ENCODE data around the gene ANAPC16. TPM values are rescaled to one million over a fixed set of nuclear protein-coding genes. Genes with fewer than 3 reads are reported as not detected.

Gene ANAPC16
- polyA plus RNA-seq, 1 experiment: 67.0 TPM

- Histone ChIP-seq H3K9me3 (ENCODE audit: control insufficient read depth, insufficient read depth, low read length) (no peaks in the 10 kb centered on the region), H3K27me3 (ENCODE audit: control insufficient read depth, insufficient read depth, low read length) (no peaks in the 10 kb centered on the region), H3K4me3 (ENCODE audit: low read depth, low read length) (no peak overlapping the region), H3K27ac (ENCODE audit: low read depth, low read length) (no peak overlapping the region)
- ChIA-PET CTCF (no interaction called here), POLR2A (no interaction called here)
- DNase-seq (ENCODE audit: low read depth, low spot score): no peak
- TF ChIP-seq CTCF (IDR thresholded peaks at IDR 0.05; ENCODE audit: low read depth, low read length): no peak
These were observed 35.8 kb downstream of the ANAPC16 start for GRCh38 chr10:72251635-72252034.

GRCh38 chr10:72252972-72253371, 37.2 kb downstream of the ANAPC16 start:
- Histone ChIP-seq H3K27ac (ENCODE audit: low read depth, low read length) (no peak overlapping the region), H3K9me3 (ENCODE audit: control insufficient read depth, insufficient read depth, low read length) (no peaks in the 10 kb centered on the region), H3K4me3 (ENCODE audit: low read depth, low read length) (no peak overlapping the region), H3K27me3 (ENCODE audit: control insufficient read depth, insufficient read depth, low read length) (no peaks in the 10 kb centered on the region)
- CTCF ChIA-PET: interaction anchor here (0.6 to 1.0 kb wide), 2 partner anchors 10 to 32 kb away, joined by 3 to 4 read pairs; no protein-coding TSS in a partner anchor
- DNase-seq (ENCODE audit: low read depth, low spot score): no peak
- POLR2A ChIA-PET: no interaction called here
- TF ChIP-seq CTCF (IDR thresholded peaks at IDR 0.05; ENCODE audit: low read depth, low read length): no peak

- no peak overlapping the region for H3K4me3 ChIP-seq (ENCODE audit: low read depth, low read length)
- H3K9me3 ChIP-seq (ENCODE audit: control insufficient read depth, insufficient read depth, low read length): no peaks in the 10 kb centered on the region
- no peaks in the 10 kb centered on the region for H3K27me3 ChIP-seq (ENCODE audit: control insufficient read depth, insufficient read depth, low read length)
- no peak for DNase-seq (ENCODE audit: low read depth, low spot score)
- TF ChIP-seq CTCF (IDR thresholded peaks at IDR 0.05; ENCODE audit: low read depth, low read length): no peak
- no peak overlapping the region for H3K27ac ChIP-seq (ENCODE audit: low read depth, low read length)
- POLR2A ChIA-PET: no interaction called here
- CTCF ChIA-PET: interaction anchor here (1.0 kb wide), 1 partner anchor 10 kb away, joined by 4 read pairs; no protein-coding TSS in a partner anchor
These were observed 37.8 kb downstream of the ANAPC16 start for GRCh38 chr10:72253578-72253977.

- no peaks in the 10 kb centered on the region for H3K27me3 ChIP-seq (ENCODE audit: control insufficient read depth, insufficient read depth, low read length)
- no peak for DNase-seq (ENCODE audit: low read depth, low spot score)
- peak overlapping the region; percentile 39 for H3K27ac ChIP-seq (ENCODE audit: low read depth, low read length)
- ChIA-PET POLR2A (interaction anchor here (0.6 to 1.2 kb wide), 2 partner anchors 18 to 19 kb away, joined by 4 to 12 read pairs; partner anchors contain the start of gene DDIT4), CTCF (interaction anchor here (1.0 to 1.2 kb wide), 2 partner anchors 10 to 20 kb away, joined by 4 to 8 read pairs; no protein-coding TSS in a partner anchor)
- no peak for TF ChIP-seq CTCF (IDR thresholded peaks at IDR 0.05; ENCODE audit: low read depth, low read length)
- peak overlapping the region; percentile 10; the same call in 1 of the 2 replicates for H3K4me3 ChIP-seq (ENCODE audit: low read depth, low read length)
- H3K9me3 ChIP-seq (ENCODE audit: control insufficient read depth, insufficient read depth, low read length): no peaks in the 10 kb centered on the region
These were observed 39.2 kb downstream of the ANAPC16 start for GRCh38 chr10:72254813-72255568.
